WTC11 (cell line): Measurements from ENCODE around the gene DMBX1.

Experiments used
- ATF2 ChIP-seq: sonication (generic); formaldehyde crosslinking; IDR thresholded peaks from 2 replicates; pipeline ENCODE4 v1.8.1; 2022; ENCODE audit warnings: low read depth, missing genetic modification reagents, borderline replicate concordance
- FOXJ3 ChIP-seq: sonication (generic); formaldehyde crosslinking; IDR thresholded peaks from 2 replicates; pipeline ENCODE4 v1.9.0; 2021; ENCODE audit warnings: missing genetic modification reagents, mild to moderate bottlenecking, borderline replicate concordance
- FOXP1 ChIP-seq: sonication (generic); formaldehyde crosslinking; IDR thresholded peaks from 2 replicates; pipeline ENCODE4 v1.8.0; 2022; ENCODE audit warnings: missing genetic modification reagents, mild to moderate bottlenecking, moderate library complexity, borderline replicate concordance
- GRHL2 ChIP-seq: fragments of 250-450 bp; sonication (Bioruptor Pico); IDR thresholded peaks from 2 replicates; pipeline ENCODE4 v1.8.0; 2022; ENCODE audit warnings: mild to moderate bottlenecking, moderate library complexity; ENCODE audit not compliant: insufficient replicate concordance, severe bottlenecking
- NR2C2 ChIP-seq: sonication (generic); formaldehyde crosslinking; IDR thresholded peaks from 2 replicates; pipeline ENCODE4 v1.8.0; 2022; ENCODE audit warnings: mild to moderate bottlenecking, missing genetic modification reagents
- ZNF263 ChIP-seq: sonication (generic); formaldehyde crosslinking; IDR thresholded peaks from 2 replicates; pipeline ENCODE4 v1.8.1; 2022; ENCODE audit warnings: low read depth, mild to moderate bottlenecking, moderate library complexity, missing genetic modification reagents
- TF ChIP-seq, protein P1 (sequence below): sonication (generic); formaldehyde crosslinking; IDR thresholded peaks from 2 replicates; pipeline ENCODE4 v1.8.1; 2022; ENCODE audit warnings: missing genetic modification reagents, borderline replicate concordance
- TF ChIP-seq, protein P2 (sequence below): fragments of 200-600 bp; IDR thresholded peaks from 2 replicates; pipeline ENCODE4 v1.8.0; 2022; ENCODE audit warnings: antibody characterized with exemption

GRCh38 chr1:46522969-46523320 lies 33.3 kb downstream of the DMBX1 start:
- TF ChIP-seq, protein P1, sequence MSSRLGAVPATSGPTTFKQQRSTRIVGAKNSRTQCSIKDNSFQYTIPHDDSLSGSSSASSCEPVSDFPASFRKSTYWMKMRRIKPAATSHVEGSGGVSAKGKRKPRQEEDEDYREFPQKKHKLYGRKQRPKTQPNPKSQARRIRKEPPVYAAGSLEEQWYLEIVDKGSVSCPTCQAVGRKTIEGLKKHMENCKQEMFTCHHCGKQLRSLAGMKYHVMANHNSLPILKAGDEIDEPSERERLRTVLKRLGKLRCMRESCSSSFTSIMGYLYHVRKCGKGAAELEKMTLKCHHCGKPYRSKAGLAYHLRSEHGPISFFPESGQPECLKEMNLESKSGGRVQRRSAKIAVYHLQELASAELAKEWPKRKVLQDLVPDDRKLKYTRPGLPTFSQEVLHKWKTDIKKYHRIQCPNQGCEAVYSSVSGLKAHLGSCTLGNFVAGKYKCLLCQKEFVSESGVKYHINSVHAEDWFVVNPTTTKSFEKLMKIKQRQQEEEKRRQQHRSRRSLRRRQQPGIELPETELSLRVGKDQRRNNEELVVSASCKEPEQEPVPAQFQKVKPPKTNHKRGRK (CRISPR knock-in tag), result no peak
- TF ChIP-seq FOXP1 (CRISPR knock-in tag) (no peak), ZNF263 (CRISPR knock-in tag) (no peak), NR2C2 (no peak), GRHL2 (CRISPR knock-in tag) (no peak), FOXJ3 (no peak), ATF2 (CRISPR knock-in tag) (no peak)
- TF ChIP-seq, protein P2, sequence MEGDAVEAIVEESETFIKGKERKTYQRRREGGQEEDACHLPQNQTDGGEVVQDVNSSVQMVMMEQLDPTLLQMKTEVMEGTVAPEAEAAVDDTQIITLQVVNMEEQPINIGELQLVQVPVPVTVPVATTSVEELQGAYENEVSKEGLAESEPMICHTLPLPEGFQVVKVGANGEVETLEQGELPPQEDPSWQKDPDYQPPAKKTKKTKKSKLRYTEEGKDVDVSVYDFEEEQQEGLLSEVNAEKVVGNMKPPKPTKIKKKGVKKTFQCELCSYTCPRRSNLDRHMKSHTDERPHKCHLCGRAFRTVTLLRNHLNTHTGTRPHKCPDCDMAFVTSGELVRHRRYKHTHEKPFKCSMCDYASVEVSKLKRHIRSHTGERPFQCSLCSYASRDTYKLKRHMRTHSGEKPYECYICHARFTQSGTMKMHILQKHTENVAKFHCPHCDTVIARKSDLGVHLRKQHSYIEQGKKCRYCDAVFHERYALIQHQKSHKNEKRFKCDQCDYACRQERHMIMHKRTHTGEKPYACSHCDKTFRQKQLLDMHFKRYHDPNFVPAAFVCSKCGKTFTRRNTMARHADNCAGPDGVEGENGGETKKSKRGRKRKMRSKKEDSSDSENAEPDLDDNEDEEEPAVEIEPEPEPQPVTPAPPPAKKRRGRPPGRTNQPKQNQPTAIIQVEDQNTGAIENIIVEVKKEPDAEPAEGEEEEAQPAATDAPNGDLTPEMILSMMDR, result no peak
